ENCODE measurements around the gene DHX36.

GRCh38 chr3:154349223-154349622 lies 24.9 kb upstream of the DHX36 start:
- TF ChIP-seq CTCF (IDR thresholded peaks at IDR 0.05) (no peak), POLR2A (IDR thresholded peaks at IDR 0.05) (no peak)

Measured in vagina (tissue), 2 donors.